ENCODE results near the gene SLX4IP.

SLX4IP gene

GRCh38 chr20:10433014-10433622, 2.0 kb upstream of the SLX4IP start:
- no peak for TF ChIP-seq CTCF (IDR thresholded peaks at IDR 0.05; ENCODE audit: low read depth, low read length, missing control alignments)
- no peak for DNase-seq

GRCh38 chr20:10433623-10434466, 1.3 kb upstream of the SLX4IP start, which contains the start of gene MKKS:
Gene MKKS, minus strand, starts transcription at chr20:10434222. Its CDS starts 20,708 bp downstream, at chr20:10413514.
- no peak for TF ChIP-seq CTCF (IDR thresholded peaks at IDR 0.05; ENCODE audit: low read depth, low read length, missing control alignments)
- H3K36me3 ChIP-seq (replicated peaks), result no peaks in the 10 kb centered on the region
- peak within 1 kb of the TSS; percentile 87 for H3K4me3 ChIP-seq (ENCODE audit: low read depth, low read length)
- no peaks in the 10 kb centered on the region for H3K27me3 ChIP-seq (replicated peaks)
- peak within 1 kb of the TSS; percentile 86 for H3K27ac ChIP-seq
- peak; percentile 85 for DNase-seq
- in situ Hi-C loops (cut with HindIII; ENCODE audit: low pct_ligation_motif_present, low sequenced_read_pairs), result no loop called here

More at GRCh38 chr20:10433014-10433622, 2.0 kb upstream of the SLX4IP start:
- Histone ChIP-seq H3K4me3 (ENCODE audit: low read depth, low read length) (peak overlapping the region; percentile 87), H3K27ac (peak overlapping the region; percentile 86), H3K27me3 (replicated peaks) (no peaks in the 10 kb centered on the region), H3K36me3 (replicated peaks) (no peaks in the 10 kb centered on the region)
- in situ Hi-C loops (cut with HindIII; ENCODE audit: low pct_ligation_motif_present, low sequenced_read_pairs), result no loop called here

GRCh38 chr20:10434467-10434831, 656 bp upstream of the SLX4IP start:
- no peaks in the 10 kb centered on the region for H3K36me3 ChIP-seq (replicated peaks)
- peak overlapping the region; percentile 86 for H3K27ac ChIP-seq
- no peak for TF ChIP-seq CTCF (IDR thresholded peaks at IDR 0.05; ENCODE audit: low read depth, low read length, missing control alignments)
- DNase-seq, result peak; percentile 98
- H3K27me3 ChIP-seq (replicated peaks), result no peaks in the 10 kb centered on the region
- peak overlapping the region; percentile 87 for H3K4me3 ChIP-seq (ENCODE audit: low read depth, low read length)
- in situ Hi-C loops (cut with HindIII; ENCODE audit: low pct_ligation_motif_present, low sequenced_read_pairs), result no loop called here

- TF ChIP-seq CTCF (IDR thresholded peaks at IDR 0.05; ENCODE audit: low read depth, low read length, missing control alignments), result no peak
- Histone ChIP-seq H3K36me3 (replicated peaks) (no peaks in the 10 kb centered on the region), H3K4me3 (ENCODE audit: low read depth, low read length) (no peak overlapping the region), H3K27me3 (replicated peaks) (no peaks in the 10 kb centered on the region), H3K27ac (no peak overlapping the region)
- in situ Hi-C loops (cut with HindIII; ENCODE audit: low pct_ligation_motif_present, low sequenced_read_pairs), result no loop called here
- no peak for DNase-seq
Observed at GRCh38 chr20:10436053-10436699, 1.1 kb downstream of the SLX4IP start.

GRCh38 chr20:10438217-10438616, 3.1 kb downstream of the SLX4IP start:
- H3K27me3 ChIP-seq (replicated peaks), result no peaks in the 10 kb centered on the region
- DNase-seq, result no peak
- no peaks in the 10 kb centered on the region for H3K36me3 ChIP-seq (replicated peaks)
- no peak for TF ChIP-seq CTCF (IDR thresholded peaks at IDR 0.05; ENCODE audit: low read depth, low read length, missing control alignments)
- no peak overlapping the region for H3K27ac ChIP-seq
- in situ Hi-C loops (cut with HindIII; ENCODE audit: low pct_ligation_motif_present, low sequenced_read_pairs), result no loop called here
- no peak overlapping the region for H3K4me3 ChIP-seq (ENCODE audit: low read depth, low read length)
